EH (cell line): ENCODE data around the gene TMEM178A.
"Not testable (repeated sequence)": the region's sequence is repeated elsewhere in the genome, so short reads cannot be mapped to it uniquely, and the experiment has no call there.

Experiments
- DNase-seq: peaks from one replicate; pipeline ENCODE4 v3.0.0-alpha.2; 2015; ENCODE audit warnings: low read depth

Gene TMEM178A

DNA sequence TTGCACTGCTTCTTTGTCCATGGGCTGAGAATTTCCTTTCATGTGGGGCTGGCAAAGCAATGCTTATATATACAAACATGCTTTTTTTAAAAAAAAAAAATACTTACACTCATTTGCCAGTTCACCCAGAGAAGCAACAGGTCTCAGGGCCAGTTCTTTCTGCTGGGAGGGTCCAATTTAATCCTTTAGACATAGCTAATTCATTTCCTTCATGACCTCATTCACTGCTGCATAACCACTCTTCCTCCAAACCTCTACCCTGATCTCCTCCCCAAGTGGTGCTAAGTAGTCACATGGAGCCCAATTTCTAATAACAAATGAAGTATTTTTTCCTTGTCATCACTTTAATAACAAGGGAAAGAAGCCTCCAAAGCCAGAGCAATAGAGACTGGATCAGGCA is 17.1 kb upstream of the TMEM178A start:
- DNase-seq: no peak

DNA sequence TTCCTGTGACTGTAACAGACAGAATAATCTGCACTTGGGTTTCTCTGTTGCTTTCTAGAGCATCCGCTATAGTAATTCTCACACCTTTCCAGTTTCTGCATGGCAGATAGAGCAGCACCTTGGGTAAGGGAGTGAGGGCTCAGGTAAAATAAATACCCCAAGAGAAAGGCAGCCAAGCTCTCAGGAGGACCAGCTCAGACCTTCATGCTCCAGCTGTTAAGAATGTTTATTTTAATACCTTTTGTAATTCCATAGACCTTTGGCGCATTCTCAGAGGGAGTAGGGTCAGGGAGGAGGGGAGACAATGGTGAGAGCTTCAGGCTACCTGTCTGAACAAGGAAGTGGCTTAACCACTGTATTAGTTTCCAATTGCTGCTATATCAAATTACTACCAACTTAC is 16.2 kb upstream of the TMEM178A start:
- DNase-seq: no peak

DNA sequence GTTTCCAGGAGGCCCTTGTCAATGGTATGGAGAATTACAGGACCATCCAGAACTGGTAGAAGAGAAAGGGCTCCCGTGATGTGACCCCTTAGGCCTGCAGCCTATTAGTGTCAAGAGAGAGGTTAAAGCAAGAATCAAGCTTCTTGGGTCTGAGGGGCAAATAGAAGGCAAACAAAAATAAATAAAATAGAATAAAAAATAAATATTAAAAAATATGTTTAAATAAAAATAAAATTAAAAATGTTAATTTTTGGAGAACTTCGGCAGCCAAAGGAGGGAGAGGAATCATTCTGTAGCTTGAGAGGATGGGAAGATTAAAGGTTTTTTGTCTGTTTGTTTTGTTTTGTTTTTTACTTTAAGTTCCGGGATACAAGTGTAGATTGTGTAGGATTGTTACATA is 15.2 kb upstream of the TMEM178A start:
- DNase-seq: no peak

DNA sequence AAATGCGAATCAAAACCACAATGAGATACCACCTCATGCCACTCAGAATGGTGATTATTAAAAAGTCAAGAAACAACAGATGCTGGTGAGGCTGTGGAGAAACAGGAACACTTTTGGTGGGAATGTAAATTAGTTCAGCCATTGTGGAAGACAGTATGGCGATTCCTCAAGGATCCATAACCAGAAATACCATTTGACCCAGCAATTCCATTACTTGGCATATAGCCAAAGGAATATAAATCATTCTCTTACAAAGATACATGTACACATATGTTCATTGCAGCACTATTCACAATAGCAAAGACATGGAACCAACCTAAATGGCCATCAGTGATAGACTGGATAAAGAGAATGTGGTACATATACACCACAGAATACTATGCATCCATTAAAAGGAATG is 9.5 kb upstream of the TMEM178A start:
- DNase-seq: not testable (repeated sequence)

DNA sequence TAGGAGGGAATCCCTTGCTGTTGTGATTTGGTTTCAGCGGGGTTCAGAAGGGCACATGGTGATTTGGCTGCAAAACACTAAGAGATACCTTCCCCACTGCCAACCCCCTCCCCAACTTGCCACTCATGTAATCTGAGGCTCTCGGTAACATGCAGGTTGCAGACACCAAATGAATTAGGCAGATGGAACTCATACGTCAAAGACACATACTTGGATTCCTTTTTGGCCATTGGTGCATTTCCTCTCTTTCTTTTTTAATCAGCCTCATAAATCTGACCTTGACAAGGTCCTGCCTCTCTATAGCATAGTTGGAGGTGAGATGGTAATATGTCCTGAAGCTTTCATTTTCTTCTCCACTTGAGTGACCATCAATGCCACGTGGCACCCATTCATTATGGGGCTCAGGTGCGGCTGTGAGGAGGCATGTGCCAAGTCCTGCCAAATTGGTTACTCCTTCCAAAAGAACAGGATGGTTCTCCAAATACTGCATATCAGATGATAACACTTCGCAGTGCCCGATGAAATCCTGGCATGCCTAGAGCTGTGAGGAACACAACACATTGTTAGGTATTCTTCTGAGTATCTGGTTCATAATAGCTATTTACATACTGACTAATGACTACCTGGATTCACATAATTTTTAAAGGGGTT is 8.3 kb upstream of the TMEM178A start:
- DNase-seq: no peak

DNA sequence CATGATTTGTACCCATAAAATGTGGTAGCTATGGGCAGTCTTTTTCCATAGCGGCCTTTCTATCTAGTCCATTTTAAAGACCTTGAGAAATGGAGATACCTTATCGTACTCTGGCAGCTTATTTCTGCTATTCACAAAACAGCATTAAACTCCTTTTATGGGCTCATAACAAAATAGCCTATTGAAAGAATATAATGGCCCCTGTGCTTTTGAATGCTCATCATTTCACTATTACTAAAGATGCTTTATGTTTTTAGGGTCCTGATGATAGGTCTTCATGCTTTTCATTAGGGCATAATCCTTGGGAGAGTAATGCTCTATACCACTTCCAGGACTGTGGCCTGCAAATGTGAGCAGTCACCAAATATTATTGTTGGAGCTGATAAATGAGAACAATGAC is 7.3 kb upstream of the TMEM178A start:
- DNase-seq: no peak

DNA sequence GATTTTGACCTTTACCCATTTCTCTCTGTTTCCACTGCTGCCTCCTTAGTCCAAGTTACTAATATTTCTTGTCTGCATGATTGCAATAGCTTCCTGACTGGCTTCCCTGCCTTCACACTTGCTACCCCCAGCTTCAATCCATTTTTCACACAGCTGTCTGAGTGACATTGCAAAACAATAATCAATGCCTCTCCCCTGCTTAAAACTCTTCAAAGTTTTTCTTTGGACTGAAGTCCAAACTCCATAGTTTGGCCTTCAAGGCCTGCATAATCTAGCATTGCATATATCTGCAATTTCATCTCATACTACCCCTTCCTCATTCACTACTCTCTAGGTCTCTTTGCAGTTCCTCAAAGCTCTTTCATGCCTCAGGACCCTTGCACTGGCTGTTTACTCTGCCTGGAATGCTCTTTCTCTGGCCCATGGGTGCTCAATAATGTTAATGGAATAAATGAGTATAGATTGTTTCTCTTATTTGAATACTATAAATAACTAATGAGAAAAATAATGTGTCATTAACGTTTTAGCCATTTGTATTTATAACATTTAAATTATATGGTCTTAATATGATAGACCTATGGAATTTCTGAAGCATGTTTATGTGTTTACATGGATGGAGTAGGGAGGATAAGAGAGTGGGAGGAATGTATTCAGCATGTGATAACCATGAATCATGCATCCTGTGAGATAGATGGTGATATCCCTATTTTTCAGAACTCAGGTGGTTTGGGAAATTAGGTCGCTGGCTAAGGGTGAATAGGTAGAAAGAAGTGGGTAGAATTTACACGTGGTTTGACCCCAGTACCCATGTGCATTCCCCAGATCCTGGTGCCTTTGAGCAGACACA is 5.7 kb upstream of the TMEM178A start:
- no peak for DNase-seq

DNA sequence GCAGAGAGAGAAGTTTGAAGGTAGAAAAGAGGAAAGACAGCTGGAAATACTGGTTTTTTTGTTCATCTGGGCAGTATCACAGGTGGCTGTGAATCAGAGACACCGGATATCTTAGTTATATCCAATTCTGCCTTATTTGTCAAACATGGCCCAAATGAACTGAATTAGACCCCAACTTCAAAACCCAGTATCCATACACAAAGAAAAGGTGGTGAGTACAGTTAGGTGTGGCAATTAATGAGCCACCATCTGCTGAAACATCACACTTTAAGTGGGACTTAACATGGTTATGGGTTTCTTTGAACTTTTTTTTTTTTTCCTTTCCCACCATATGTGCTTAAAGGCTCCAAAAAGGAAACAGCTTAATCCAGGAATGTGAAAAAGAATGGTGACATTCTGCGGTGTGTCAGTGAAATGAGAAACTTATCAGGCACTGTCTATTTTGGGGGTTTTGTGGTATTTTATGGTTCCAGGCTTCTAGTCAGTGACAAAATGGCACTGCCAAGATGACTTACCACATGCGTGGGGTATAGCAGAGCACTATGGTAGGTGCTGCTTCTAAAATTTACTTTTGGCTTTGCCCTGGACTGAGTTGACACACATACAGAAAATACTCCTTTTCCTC is 5.0 kb upstream of the TMEM178A start:
- DNase-seq: peak; percentile 32

DNA sequence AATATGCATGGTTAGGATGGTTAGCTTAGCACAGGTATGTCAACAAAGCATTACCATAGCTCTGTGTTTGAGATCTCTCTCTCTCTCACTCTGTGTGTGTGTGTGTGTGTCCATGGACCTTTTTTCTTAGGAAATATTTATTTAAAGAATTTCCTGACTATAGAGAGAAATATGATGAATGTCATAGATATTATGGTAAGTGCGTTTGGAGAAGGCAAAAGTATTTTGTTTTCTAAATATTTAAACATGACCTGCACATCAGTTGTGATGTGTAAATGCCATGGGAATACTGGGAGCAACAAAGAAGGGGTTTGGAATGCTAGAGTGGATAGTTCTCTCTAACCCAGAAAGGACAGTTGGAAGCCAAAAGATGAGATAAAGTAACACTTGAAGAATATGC is 3.9 kb upstream of the TMEM178A start:
- peak; percentile 41 for DNase-seq

DNA sequence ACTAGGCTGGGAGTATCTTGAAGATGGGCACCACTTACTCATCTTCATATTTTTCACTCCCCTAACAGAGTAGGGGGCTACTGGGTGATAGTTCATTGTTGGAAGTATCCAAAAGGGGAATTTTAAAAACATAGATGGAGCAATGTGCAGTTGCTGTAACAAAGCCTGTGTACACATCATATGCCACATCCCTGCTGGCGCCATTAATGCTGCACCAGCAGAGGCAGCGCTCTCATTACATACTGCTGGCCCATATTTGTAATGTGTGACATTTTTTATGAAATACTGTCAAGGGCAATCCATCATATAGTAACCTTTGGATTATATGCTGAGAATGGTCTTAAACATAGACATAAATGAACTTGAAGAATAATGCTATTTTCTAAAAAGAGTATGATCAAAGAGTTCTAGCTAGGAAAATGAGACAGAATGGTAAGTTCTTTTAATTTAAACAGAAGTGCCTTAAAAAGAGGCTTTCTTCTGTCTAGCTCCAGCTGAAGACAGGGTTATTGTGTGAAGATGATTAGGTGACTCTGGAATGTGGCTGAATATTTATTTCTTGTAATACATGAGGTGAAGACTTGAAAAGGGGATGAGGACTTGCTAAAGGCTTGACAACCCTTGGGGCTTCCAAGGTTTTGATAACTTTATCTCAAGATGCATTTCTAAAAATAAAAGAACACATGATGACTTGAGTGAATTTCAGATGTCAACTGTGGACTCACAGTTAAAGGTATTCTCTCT is 2.4 kb upstream of the TMEM178A start:
- DNase-seq: no peak

DNA sequence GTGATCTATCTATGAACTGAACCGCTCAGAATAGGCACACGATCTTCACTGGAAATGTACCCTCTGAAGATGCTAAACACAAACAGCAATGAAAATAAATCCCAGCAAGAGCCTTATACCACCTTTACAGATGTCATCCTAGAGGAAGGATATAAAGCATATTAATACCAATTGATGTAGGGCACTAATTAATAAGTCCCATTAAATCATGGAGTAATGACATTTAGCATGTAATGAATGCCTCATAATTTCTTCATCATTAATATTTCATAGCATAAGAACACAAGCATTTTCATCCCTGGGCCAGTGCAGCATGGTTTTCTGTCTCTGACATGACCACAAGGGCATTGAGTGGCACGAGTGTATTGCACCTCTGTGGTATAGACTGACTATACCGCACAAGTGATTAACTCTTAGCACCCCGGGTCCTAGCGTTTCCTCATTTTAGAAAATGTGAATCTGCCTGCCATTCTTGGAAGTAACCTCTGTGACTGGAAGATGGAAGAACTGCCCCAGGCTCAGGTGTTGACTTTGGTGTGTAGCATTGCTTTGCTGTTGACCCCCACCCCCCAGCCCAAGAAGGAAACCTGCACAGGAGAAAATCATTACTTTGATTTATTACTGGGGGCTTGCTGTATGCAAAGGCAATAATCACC is 1.4 kb upstream of the TMEM178A start:
- DNase-seq: no peak

DNA sequence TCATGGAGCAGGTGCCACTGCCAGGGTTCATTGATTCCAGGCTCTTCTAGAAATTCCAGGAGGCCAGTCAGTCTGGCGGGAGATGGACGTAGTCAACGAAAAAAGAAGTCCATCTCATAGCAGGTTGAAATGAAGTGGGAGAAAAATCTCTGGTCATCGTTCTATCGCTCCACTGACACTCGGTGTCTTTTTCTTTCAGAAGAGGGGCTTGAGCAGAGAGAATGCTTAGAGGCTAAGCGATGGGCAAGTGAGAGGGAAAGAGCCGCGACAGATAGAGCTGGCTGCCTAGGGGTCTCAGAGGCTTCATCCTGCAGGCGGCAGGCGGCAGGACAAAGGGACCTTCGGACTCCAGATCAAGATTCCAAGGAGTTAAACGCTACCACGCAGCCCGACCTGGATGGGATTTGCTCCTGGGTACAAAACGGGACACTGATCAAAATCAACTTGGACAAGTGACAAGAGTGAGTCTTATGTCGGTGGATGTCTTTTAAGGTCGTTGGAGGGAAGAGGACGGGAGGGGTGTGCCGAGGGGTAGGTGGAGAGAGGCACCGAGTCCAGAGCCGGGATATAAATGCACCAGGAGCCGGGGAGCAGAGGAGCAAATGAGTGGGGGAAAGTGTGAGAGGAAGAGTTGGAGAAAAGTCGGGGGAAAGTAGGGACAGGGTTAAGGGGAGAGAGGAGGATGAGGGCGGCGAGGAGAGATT is 677 bp upstream of the TMEM178A start:
- no peak for DNase-seq

DNA sequence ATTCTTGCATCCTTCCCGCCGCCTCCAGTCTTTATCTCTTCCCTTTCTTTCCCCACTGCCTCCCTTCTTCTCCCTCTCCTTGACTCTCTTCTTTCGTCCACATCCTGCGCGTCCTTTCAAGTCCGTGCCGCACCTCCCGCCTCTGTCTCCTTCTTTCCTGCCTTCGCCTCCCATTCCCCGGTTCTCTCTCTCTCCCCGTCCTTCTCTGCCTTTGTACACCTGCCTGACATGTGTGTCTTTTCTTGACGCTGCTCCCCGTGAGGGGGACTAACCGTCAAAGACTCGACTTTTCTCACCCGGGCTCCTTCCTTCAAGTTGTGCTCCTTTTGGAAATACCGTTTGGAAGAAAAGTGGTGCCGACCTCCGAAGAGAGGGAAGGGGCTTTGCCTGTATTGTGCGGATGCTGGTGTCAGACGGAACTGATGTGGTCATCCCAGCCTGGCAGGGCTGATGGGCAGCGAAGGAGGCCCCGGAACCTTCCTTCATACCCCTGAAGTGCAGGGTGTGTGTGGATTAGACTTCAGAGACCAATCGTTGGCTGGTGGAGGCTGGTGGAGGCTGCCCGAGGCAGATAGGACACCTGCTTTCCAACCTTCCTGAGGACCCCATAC is 879 bp downstream of the TMEM178A start:
- peak; percentile 29 for DNase-seq

DNA sequence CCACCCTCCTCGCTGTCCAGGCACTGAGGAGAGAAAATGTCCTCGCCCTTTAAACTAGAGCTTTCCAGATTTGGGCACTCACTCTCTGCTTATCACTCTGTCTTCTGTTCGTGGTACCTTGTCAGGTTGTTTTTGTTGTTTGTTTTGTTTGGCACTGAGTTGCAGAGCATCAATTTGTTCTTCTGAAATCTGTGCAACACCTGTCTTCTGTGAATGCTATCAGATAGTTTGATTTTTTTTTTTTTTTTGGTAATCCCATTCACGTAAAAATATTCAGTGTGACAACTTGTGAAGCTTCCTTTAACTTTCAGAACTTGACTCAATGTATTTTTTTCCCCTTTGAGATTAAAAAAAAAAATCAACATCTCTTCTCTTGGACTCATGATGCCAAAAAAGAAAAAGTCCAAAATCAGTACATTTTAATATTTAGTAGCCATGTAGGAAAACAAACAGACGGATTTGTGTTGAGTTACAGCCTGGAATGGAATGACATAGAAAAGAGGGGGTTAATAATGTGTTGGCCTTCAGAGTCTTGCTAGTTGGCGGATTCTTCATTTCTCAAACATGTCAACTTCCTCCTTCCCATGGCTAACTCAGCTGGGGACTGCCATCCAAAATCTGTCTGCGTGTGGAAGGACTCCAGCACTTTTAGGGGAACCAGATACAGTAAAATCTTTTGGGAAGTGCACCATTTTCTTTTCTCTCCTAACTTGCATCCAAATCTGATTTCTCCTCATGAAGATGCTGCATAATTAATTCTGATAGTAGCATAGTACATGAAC is 1.6 kb downstream of the TMEM178A start:
- DNase-seq: no peak

DNA sequence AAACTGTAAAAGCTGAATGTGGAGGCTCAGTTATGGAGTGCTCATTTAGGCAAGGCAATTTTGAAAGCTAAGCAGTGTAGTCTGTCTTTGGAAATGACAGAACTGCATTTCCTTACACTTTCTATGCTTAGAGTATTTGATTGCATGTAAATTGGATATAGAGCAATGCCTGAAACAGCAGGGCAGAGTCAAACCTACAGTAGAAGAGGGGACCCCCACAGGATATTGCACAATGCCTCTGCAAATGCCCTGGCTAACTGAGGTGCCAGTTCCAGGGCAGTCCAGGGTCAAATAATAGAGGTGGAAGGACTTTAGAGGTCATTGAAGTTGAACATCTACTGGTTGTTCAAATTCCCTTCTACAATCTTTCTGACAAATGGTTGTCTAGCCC is 2.2 kb downstream of the TMEM178A start:
- DNase-seq: no peak

DNA sequence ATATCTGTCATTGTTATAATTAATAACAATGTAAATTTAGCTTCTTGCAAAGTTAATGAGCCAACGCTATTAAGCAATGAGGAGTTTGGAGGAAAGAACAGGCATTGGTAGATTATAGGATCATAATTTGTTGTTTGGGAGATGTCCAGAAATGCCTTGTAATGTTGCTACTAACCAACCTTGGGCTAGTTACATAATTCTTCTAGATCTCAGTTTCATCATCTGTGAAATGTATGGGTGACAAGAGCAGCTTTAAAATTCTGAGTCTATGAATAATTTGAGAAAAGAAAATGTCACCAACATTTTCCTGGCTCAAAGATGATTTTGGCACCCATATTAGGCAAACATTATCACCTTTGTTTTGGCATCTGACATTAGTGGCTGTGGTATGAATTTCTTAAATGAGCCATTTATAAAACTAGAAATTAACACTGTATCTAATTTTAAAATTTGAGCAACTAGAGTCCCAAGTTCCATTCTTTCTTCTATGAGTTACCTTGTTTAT is 2.9 kb downstream of the TMEM178A start:
- DNase-seq: no peak

DNA sequence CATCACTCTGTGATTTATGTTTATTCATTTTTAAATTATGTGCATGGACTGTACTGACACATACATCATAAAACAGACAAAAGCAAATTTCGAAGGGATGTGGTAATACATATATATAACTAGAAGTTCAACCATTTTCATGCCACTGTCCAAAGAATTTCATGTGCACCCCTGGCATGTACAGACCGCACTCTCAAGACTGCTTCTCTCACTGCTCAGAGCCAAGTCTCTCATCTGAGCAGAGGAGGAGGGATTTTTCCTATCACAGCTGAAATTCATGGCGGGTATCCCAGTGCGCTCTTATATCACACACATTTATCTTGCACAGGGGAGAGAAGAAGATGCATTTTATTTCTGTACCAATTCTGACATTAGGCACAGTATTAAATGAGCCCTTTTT is 5.9 kb downstream of the TMEM178A start:
- DNase-seq: no peak

DNA sequence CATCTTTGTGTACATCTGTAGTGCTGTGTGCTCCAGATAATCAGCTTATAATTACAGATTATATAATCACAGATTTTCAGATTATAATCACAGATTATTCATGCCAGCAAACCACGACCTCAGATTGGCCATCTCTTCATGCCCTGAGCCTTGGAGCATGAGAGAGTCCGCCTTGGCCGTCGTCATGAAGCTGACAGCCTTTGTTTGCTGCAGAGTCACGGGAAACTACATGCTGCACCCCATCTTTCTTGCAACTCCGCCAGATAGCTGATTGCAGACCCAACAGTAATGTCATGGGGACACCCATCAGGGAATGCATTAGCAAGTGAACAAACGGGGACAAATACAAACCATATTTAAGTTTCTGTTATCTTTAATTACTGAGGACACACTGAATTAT is 7.3 kb downstream of the TMEM178A start:
- no peak for DNase-seq

DNA sequence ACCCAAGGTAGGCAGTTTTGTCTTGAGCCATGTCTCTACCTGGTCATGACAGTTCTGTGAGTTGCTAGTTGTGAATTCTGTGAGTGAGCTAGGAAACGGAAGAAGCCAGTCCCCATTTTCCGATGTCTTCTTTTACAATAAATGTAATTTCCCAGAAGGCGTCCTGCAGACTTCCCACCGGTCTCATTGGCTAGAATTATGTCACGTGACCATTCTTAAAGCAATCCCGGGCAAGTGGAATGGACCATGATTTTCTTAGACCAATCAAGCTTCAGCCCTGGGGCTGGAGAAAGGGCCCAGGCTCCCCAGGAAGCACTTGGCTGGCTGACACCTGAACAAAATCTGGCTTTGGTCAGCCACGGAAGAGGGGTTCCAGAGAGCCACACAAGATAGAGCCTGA is 10.6 kb downstream of the TMEM178A start:
- DNase-seq: no peak

DNA sequence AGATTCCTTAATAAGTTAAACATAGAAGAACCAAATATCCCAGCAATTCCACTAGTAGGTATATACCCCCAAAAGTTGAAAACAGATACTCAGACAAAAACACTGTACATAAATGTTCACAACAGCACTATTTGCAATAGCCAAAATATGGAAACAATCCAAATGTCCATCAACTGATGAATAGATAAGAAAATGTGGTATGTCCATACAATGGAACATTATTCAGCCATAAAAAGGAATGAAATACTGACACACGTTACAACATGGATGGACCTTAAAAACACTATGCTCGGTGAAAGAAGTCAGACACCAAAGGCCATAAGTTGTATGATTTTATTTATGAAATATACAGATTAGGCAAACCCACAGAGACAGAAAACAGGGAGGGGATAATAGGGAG is 12.5 kb downstream of the TMEM178A start:
- DNase-seq: no peak
